Erythroblast (primary cell): ENCODE data around the gene BRCA2.

ENCODE experiments used
- GATA1 ChIP-seq: IDR thresholded peaks from 2 replicates; pipeline ENCODE4 v1.6.1; 2011; ENCODE audit warnings: low read depth, mild to moderate bottlenecking, control low read depth, low read length, moderate library complexity
- POLR2A ChIP-seq: IDR thresholded peaks from 2 replicates; pipeline ENCODE4 v1.6.1; 2011; ENCODE audit warnings: mild to moderate bottlenecking, low read length

- no peak for TF ChIP-seq POLR2A
- no peak for TF ChIP-seq GATA1
Observed at GRCh38 chr13:32362574-32362973, 47.3 kb downstream of the BRCA2 start.
